NAMALWA (cell line): ENCODE results near the gene APBA1.
"Not testable (repeated sequence)": the region's sequence is repeated elsewhere in the genome, so short reads cannot be mapped to it uniquely, and the experiment has no call there.

Source experiments
- DNase-seq: peaks from one replicate; pipeline ENCODE4 v3.0.0-alpha.2; 2015; ENCODE audit warnings: low spot score

The APBA1 gene

GRCh38 chr9:69443178-69443577, 229.0 kb downstream of the APBA1 start:
- DNase-seq = peak; percentile 21

- no peak for DNase-seq
Observed at GRCh38 chr9:69442486-69442885, 229.7 kb downstream of the APBA1 start.

GRCh38 chr9:69440254-69440955, 231.8 kb downstream of the APBA1 start:
- not testable (repeated sequence) for DNase-seq

GRCh38 chr9:69439654-69440053, 232.5 kb downstream of the APBA1 start:
- not testable (repeated sequence) for DNase-seq

GRCh38 chr9:69433968-69434367, 238.2 kb downstream of the APBA1 start:
- no peak for DNase-seq

- no peak for DNase-seq
Observed at GRCh38 chr9:69433392-69433791, 238.8 kb downstream of the APBA1 start.

GRCh38 chr9:69432623-69433022, 239.5 kb downstream of the APBA1 start:
- DNase-seq = no peak

- DNase-seq = no peak
Observed at GRCh38 chr9:69431777-69432176, 240.4 kb downstream of the APBA1 start.

- no peak for DNase-seq
Observed at GRCh38 chr9:69431203-69431602, 241.0 kb downstream of the APBA1 start.

- no peak for DNase-seq
Observed at GRCh38 chr9:69430206-69430605, 242.0 kb downstream of the APBA1 start.

- no peak for DNase-seq
Observed at GRCh38 chr9:69429281-69429680, 242.9 kb downstream of the APBA1 start.

- no peak for DNase-seq
Observed at GRCh38 chr9:69428017-69428785, 244.0 kb downstream of the APBA1 start.

GRCh38 chr9:69427286-69427685, 244.9 kb downstream of the APBA1 start:
- DNase-seq = no peak

GRCh38 chr9:69425136-69425801, 246.9 kb downstream of the APBA1 start:
- no peak for DNase-seq

- DNase-seq = peak; percentile 65
Observed at GRCh38 chr9:69421908-69422801, 250.0 kb downstream of the APBA1 start.

GRCh38 chr9:69420611-69421270, 251.4 kb downstream of the APBA1 start:
- DNase-seq = no peak

GRCh38 chr9:69412741-69413150, 259.4 kb downstream of the APBA1 start:
- peak; percentile 26 for DNase-seq

GRCh38 chr9:69411931-69412740, 260.0 kb downstream of the APBA1 start:
- DNase-seq = no peak

GRCh38 chr9:69411246-69411645, 260.9 kb downstream of the APBA1 start:
- no peak for DNase-seq

- not testable (repeated sequence) for DNase-seq
Observed at GRCh38 chr9:69409936-69410335, 262.2 kb downstream of the APBA1 start.
